Erythroblast (primary cell): Measurements from ENCODE around the gene SSBP2.

Experiments used
- GATA1 ChIP-seq: IDR thresholded peaks from 2 replicates; pipeline ENCODE4 v1.6.1; 2011; ENCODE audit warnings: low read depth, mild to moderate bottlenecking, control low read depth, low read length, moderate library complexity
- POLR2A ChIP-seq: IDR thresholded peaks from 2 replicates; pipeline ENCODE4 v1.6.1; 2011; ENCODE audit warnings: mild to moderate bottlenecking, low read length

DNA sequence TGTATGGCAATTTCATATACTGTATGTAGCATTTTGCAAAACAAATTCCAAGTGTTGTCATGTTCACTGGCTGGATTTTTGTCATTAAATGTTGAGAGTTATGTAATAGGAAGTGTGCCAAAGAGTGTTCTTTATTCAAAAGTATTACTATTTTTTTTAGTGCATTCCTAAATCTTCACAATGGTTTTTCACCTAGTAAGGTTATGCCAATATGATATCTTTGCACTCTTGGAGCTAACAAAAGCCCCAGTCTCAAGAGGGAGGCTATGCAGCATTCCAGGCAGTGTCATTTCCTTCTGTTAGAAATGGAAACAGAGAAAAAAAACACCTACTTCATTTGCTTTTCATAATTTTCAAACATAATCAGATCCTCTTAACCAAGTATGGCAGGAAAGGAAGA lies 5.1 kb upstream of the SSBP2 start:
- no peak for TF ChIP-seq POLR2A
- TF ChIP-seq GATA1: no peak
